Measurements from ENCODE around the gene DNAH1. TPM values are rescaled to one million over a fixed set of nuclear protein-coding genes. Genes with fewer than 3 reads are reported as not detected.

The DNAH1 gene
- total RNA-seq, 1 experiment from 2014 or later, result 2.4 TPM

DNA sequence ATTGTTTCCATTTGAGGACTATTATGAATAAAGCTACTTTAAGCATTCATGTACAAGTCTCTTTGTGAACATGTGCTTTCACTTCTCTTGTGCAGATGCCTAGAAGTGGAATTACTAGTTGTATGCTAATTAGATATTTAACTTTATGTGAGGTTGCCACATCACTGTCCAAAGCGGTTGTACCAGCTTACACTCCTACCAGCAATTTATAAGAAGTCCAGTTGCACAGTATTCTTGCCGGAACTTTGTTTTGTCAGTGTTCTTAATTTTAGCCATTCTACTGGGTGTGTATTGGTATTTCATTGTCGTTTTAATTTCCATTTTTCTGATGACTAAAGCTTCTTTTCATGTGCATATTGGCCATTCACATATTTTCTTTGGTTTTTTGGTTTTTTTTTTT is 99.7 kb downstream of the DNAH1 start:
- Histone ChIP-seq H3K4me1 (ENCODE audit: control insufficient read depth, insufficient read depth, low read length) (no peaks in the 10 kb centered on the region; the same call in 1 of the 2 replicates), H3K27me3 (ENCODE audit: control insufficient read depth, insufficient read depth, low read length) (no peaks in the 10 kb centered on the region), H3K27ac (ENCODE audit: low read length) (no peak overlapping the region), H3K9me3 (ENCODE audit: control insufficient read depth, insufficient read depth, low read depth, low read length) (no peaks in the 10 kb centered on the region), H3K4me3 (ENCODE audit: low read depth in 2 of 2, low read length in 2 of 2) (no peak overlapping the region), H3K36me3 (ENCODE audit: control insufficient read depth, insufficient read depth, low read length) (no peaks in the 10 kb centered on the region; the same call in 1 of the 2 replicates)
- TF ChIP-seq SIN3A (IDR thresholded peaks at IDR 0.05; ENCODE audit: borderline replicate concordance, insufficient read depth, low read depth, low read length) (no peak), REST (IDR thresholded peaks at IDR 0.05; ENCODE audit: insufficient read depth in 1 of 2, low read depth in 2 of 2, low read length in 1 of 2) (no peak), CTCF (IDR thresholded peaks at IDR 0.05) (no peak), POLR2AphosphoS5 (IDR thresholded peaks at IDR 0.05; ENCODE audit: low read depth, low read length) (no peak), TCF7L2 (IDR thresholded peaks at IDR 0.05; ENCODE audit: low read depth, low read length) (no peak)
- no TSS peak for BruUV-seq (replicated peaks)
- ChIA-PET POLR2A (interaction anchor here (0.6 to 0.8 kb wide), 3 partner anchors 16 to 86 kb away, joined by 3 to 6 read pairs (median 3); no protein-coding TSS in a partner anchor), CTCF (no interaction called here)
- intact Hi-C loops (cut with micrococcal nuclease; ENCODE audit: unreplicated experiment), result no loop called here
- in situ Hi-C loops (cut with HindIII; ENCODE audit: low pct_unique_long_range_greater_than_20kb, low sequenced_read_pairs), result no loop called here
- no peak for DNase-seq (ENCODE audit: low read depth, low spot score)
- no peak for ATAC-seq

DNA sequence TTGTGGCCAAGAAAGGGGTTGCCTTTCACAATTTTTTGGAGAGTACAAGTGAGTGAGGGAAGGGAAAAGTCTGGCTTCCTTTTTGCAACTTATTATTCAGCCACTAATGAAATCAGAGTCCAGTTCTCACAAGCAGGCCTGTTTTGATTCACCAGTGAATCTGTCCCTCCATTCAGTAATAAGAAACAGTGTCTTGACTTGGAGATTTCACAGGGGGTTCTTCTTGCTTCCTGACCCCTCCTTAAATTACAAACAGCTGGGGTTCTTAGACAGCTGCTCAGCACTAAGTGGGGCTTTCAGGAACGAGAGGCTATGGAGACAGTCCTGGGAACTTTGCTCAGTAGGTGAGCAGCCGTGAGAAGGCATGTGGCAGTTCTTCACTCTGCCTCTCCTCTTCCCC is 104.3 kb downstream of the DNAH1 start:
- ChIA-PET CTCF (no interaction called here), POLR2A (no interaction called here)
- no peak overlapping the region for H3K27ac ChIP-seq (ENCODE audit: low read length)
- H3K4me1 ChIP-seq (ENCODE audit: control insufficient read depth, insufficient read depth, low read length), result no peaks in the 10 kb centered on the region
- DNase-seq (ENCODE audit: low read depth, low spot score) (no peak), ATAC-seq (no peak)
- no peak overlapping the region for H3K4me3 ChIP-seq (ENCODE audit: low read depth in 2 of 2, low read length in 2 of 2)
- BruUV-seq (replicated peaks), result no TSS peak
- in situ Hi-C loops (cut with HindIII; ENCODE audit: low pct_unique_long_range_greater_than_20kb, low sequenced_read_pairs) (no loop called here), intact Hi-C loops (cut with micrococcal nuclease; ENCODE audit: unreplicated experiment) (no loop called here)
- H3K36me3 ChIP-seq (ENCODE audit: control insufficient read depth, insufficient read depth, low read length), result no peaks in the 10 kb centered on the region; the same call in 1 of the 2 replicates
- no peaks in the 10 kb centered on the region for H3K27me3 ChIP-seq (ENCODE audit: control insufficient read depth, insufficient read depth, low read length)
- TF ChIP-seq CTCF (IDR thresholded peaks at IDR 0.05), result no peak
- TF ChIP-seq SIN3A (IDR thresholded peaks at IDR 0.05; ENCODE audit: borderline replicate concordance, insufficient read depth, low read depth, low read length), result no peak
- no peak for TF ChIP-seq TCF7L2 (IDR thresholded peaks at IDR 0.05; ENCODE audit: low read depth, low read length)
- TF ChIP-seq REST (IDR thresholded peaks at IDR 0.05; ENCODE audit: insufficient read depth in 1 of 2, low read depth in 2 of 2, low read length in 1 of 2), result no peak
- no peak for TF ChIP-seq POLR2AphosphoS5 (IDR thresholded peaks at IDR 0.05; ENCODE audit: low read depth, low read length)
- no peaks in the 10 kb centered on the region for H3K9me3 ChIP-seq (ENCODE audit: control insufficient read depth, insufficient read depth, low read depth, low read length)

Measured in Panc1 (cell line).